CD4-positive, alpha-beta T cell treated with Interleukin-4 for 1 hour (primary cell): ENCODE data around the gene PNKP.
"Not testable (repeated sequence)": the region's sequence is repeated elsewhere in the genome, so short reads cannot be mapped to it uniquely, and the experiment has no call there.

Source experiments
- DNase-seq, 2 donors: peaks; one replicate each; pipeline ENCODE4 v3.0.0-alpha.2; 2020 to 2022

Gene PNKP

DNA sequence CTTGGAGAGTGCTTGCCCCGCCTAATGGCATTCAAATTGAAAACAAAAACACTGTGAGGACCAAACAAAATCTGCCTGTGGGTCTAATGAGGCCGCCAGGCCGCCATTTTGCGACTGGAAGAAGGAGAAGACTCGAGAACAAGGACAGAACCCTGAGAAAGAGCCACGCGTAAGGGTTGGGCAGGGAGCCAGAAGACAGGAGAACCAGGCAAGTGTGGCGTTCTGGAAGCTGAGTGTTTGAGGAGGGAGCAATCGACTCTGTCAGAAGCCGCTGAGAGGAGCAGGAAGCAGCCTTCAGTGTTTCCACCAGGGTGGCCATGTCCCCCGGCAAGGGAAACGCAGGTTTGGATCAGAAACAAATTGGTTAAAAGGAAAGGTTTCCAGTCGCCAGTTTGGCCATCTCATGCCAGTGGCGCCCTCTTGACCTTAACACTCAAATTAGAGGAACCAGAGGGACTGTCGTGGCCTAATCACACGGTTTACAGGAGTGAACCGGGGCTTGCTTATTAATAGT, 26.6 kb downstream of the PNKP start:
- DNase-seq: no peak

GRCh38 chr19:49840321-49840720, 27.1 kb downstream of the PNKP start:
- no peak for DNase-seq

GRCh38 chr19:49839713-49840112, 27.7 kb downstream of the PNKP start:
- DNase-seq: no peak

DNA sequence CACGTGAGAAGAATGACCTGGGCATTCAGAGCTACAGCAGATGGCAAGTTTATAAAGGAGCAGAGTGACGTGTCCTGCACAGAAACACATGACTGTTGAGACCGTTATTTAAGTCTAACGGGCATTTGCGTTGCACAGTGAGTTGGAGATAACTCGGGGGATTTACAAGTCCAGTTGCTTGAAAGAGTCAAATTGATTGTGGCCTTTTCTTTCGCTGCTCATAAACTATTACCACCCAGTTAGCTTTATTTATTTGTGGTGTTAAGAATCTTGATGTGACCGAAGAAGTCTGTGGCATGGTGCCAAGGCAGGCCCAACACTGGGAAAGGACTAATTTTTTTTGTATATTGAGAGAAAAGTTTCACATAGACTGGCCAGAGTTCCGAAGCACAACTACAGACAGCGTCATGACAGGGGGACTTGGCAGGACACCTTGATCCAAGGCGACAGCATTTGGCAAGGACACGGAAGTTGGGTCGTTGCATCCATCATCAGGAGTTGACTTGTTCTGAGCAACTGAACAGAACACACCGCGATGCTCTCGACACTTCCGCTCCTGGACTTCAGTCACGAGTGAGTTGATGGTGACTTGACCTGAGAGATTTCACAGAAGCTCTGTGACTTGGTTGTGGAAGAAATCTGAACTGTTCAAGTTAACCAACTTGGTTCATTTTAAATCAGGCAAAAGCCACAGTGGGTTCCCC, 28.3 kb downstream of the PNKP start:
- no peak for DNase-seq

GRCh38 chr19:49837425-49837824, 30.0 kb downstream of the PNKP start:
- no peak for DNase-seq

GRCh38 chr19:49837009-49837310, 30.4 kb downstream of the PNKP start:
- no peak for DNase-seq

DNA sequence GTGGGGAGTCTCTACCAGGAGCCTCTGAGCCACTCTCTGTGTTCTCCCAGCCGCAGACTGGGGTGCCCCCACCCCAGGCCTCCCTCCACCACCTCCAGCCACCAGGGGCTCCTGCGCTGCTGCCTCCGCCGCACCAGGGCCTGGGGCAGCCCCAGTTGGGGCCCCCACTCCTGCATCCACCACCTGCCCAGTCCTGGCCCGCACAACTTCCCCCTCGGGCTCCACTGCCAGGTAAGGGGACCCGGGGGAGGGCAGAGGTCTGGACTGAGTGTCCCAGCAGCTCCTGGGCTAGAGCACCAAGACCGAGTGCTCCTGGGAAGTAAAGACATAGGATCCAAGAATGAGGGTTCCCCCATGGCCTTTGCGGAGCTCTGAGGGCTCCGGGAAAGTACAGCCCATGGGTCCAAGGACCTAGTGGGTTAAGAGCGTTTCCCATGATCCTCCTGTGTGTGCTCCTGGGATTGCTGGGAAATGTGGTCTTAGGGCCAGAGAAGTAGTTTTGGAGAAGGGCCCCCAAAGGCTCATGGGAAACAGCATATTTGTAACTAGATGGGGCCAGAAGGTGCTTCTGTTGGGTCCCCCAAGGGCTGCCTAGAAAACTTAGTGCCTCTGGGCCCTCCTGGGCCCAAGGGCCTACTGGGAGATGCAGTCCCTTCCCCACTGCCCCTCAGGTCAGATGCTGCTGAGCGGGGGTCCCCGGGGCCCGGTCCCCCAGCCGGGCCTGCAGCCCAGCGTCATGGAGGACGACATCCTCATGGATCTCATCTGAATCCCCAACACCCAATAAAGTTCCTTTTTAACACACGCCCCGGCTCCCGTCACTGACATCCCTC, 31.0 kb downstream of the PNKP start:
- DNase-seq: no peak

GRCh38 chr19:49835562-49835961, 31.8 kb downstream of the PNKP start:
- no peak for DNase-seq

GRCh38 chr19:49833599-49833998, 33.8 kb downstream of the PNKP start:
- no peak for DNase-seq

- DNase-seq: no peak
Measured at GRCh38 chr19:49832556-49832955, 34.8 kb downstream of the PNKP start.

DNA sequence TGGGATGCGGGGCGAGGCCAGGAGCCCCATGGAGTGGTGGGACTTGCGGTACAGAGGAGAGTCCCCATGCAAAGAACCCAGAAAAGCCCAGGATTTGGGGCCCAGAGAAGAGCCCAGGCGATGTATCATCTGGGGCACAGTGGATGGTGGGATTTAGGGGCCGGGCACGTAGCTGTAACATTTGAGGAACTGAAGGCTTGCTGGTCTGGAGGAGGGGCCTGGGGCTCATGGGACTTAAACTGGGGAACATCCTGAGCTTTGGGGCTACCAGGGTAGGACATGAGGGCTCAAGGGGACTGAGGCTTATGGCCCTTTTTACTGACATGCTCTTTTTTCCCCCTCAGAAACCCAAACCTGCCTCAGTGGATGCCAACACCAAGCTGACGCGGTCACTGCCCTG, 35.8 kb downstream of the PNKP start:
- DNase-seq: no peak

- DNase-seq: no peak
Measured at GRCh38 chr19:49830766-49831165, 36.6 kb downstream of the PNKP start.

DNA sequence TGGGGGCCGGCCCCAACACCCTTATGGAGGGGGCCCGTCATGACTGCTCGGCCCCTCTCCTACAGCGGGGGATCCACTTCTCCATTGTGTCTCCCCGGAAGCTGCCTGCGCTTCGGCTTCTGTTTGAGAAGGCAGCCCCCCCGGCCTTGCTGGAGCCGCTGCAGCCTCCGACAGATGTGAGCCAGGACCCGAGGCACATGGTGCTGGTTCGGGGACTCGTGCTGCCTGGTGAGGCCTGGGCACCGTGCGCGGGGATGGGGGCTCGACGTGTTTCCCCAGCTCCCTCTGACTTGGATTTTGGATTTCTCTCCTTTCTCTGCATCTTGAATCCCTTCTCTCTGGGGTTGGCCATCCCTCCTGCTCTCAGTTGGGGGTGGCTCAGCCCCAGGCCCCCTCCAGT, 37.7 kb downstream of the PNKP start:
- no peak for DNase-seq

DNA sequence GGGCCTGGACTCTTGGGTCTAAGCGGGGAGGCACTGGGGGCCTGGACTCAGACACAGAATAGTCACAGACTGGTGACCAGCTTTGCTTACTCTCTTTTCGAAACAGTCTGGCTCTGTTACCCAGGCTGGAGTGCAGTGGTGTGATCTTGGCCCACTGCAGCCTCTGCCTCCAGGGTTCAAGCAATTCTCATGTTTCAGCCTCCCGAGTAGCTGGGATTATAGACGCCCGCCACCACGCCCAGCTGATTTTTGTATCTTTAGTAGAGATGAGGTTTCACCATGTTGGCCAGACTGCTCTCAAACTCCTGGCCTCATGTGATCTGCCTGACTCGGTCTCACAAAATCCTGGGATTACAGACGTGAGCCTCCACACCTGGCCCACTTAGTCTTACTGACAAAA, 38.2 kb downstream of the PNKP start:
- no peak for DNase-seq

GRCh38 chr19:49827034-49827433, 40.3 kb downstream of the PNKP start:
- no peak for DNase-seq

- no peak for DNase-seq
Measured at GRCh38 chr19:49824662-49825061, 42.7 kb downstream of the PNKP start.

GRCh38 chr19:49823472-49823871, 43.9 kb downstream of the PNKP start:
- DNase-seq: no peak

GRCh38 chr19:49820125-49820524, 47.3 kb downstream of the PNKP start:
- DNase-seq: no peak

GRCh38 chr19:49819452-49820115, 47.8 kb downstream of the PNKP start:
- DNase-seq: not testable (repeated sequence)

GRCh38 chr19:49818649-49819370, 48.6 kb downstream of the PNKP start:
- no peak for DNase-seq

DNA sequence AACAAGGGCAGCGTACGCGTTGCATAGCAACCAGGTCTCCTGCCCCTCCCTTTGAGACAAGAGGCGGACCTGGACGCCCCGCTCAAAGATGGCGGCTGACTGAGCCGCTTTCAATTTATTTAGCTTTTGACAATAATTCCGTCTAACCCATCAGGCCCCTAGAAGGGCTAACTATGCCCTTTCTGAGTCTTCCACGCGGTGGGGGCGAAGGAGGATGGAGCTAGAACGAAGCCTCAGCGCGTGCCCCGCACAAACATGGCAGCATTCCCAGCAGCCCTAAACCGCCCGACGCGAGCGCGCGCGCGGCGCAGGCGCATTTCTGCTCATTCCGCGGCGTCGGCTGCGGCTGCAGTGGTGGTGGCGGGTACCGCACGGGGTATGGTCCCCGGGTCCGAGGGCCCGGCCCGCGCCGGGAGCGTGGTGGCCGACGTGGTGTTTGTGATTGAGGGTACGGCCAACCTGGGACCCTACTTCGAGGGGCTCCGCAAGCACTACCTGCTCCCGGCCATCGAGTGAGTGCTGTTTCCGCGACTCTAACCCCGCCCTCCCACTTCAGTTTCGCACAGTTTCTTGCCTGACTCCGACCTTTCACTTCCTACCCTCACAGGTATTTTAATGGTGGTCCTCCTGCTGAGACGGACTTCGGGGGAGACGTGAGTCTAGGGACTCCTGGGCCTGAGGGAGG, 49.3 kb downstream of the PNKP start, which contains the start of gene MED25:
Gene MED25, plus strand, starts transcription at position 326 of the 685 bp plus-strand sequence. Its CDS starts 53 bp downstream, at position 379.
- peak; percentile 91 to 92 for DNase-seq

GRCh38 chr19:49816590-49816989, 50.8 kb downstream of the PNKP start:
- no peak for DNase-seq
